Esophagus muscularis mucosa (tissue), 4 donors: ENCODE measurements around the gene UBE2G2. TPM values are rescaled to one million over a fixed set of nuclear protein-coding genes. Genes with fewer than 3 reads are reported as not detected.

Experiments
- DNase-seq: peaks from one replicate; pipeline ENCODE4 v3.0.0-alpha.2; 2017; ENCODE audit errors: extremely low spot score
- H3K27ac ChIP-seq, 4 donors: fragments of 200-600 bp; sonication (generic); replicated peaks in 1 of 4; 1 replicate in 3 of 4; 2 replicates in 1 of 4; pipeline ENCODE4 v1.5.1; 2016 to 2019; ENCODE audit warnings: mild to moderate bottlenecking in 1 of 4
- H3K27me3 ChIP-seq, 4 donors: fragments of 200-600 bp; sonication (generic); one replicate each; pipeline versions ENCODE4 v1.5.1 to v1.6.0; 2016 to 2019
- H3K36me3 ChIP-seq, 4 donors: fragments of 200-600 bp; sonication (generic); one replicate each; pipeline ENCODE4 v1.5.1; 2016 to 2019
- H3K4me1 ChIP-seq, 4 donors: fragments of 200-600 bp; sonication (generic); one replicate each; pipeline ENCODE4 v1.5.1; 2016 to 2019
- H3K4me3 ChIP-seq, 4 donors: fragments of 200-600 bp; sonication (generic); 1 replicate in 2 of 4; 2 replicates in 2 of 4; pipeline ENCODE4 v1.5.1; 2016 to 2019; ENCODE audit warnings: mild to moderate bottlenecking in 4 of 4, moderate library complexity in 1 of 4
- H3K9me3 ChIP-seq, 4 donors: fragments of 200-600 bp; sonication (generic); 1 replicate in 3 of 4; 2 replicates in 1 of 4; pipeline ENCODE4 v1.5.1; 2016 to 2019
- EP300 ChIP-seq: sonication (generic); formaldehyde crosslinking; IDR thresholded peaks from one replicate; pipeline ENCODE4 v1.6.1; 2017; ENCODE audit warnings: antibody characterized with exemption
- POLR2A ChIP-seq: fragments of 450-650 bp; IDR thresholded peaks from one replicate; pipeline ENCODE4 v1.6.1; 2017; ENCODE audit warnings: antibody characterized with exemption, moderate library complexity, mild to moderate bottlenecking, low read depth
- POLR2AphosphoS5 ChIP-seq, 2 donors: sonication (generic); formaldehyde crosslinking; IDR thresholded peaks; one replicate each; pipeline ENCODE4 v1.6.1; 2017; ENCODE audit warnings: antibody characterized with exemption in 2 of 2
- WGBS: methylation state at CpG from one replicate; pipeline ENCODE4 v1.1.5; 2018; 5-methylcytosine and 5-hydroxymethylcytosine counted together
- intact Hi-C: fragments of 100-400 bp; cut with DNase I; formaldehyde crosslinking; loops from one replicate; pipeline ENCODE4 v1.15.1; 2023
- total RNA-seq, 4 donors: library from RNA; depleted of rRNA; stranded (reverse); fragments of >200 nt; gene quantifications; one replicate each; pipeline versions ENCODE4 v1.1.0 to v1.2.1, GENCODE V29; 2016
- TF ChIP-seq, protein P1 (sequence below), 3 experiments: fragments of 200-600 bp in 2 of 3; fragments of 450-650 bp in 1 of 3; sonication (generic) in 2 of 3; IDR thresholded peaks; one replicate each; pipeline ENCODE4 v1.5.1; 2017 to 2019; ENCODE audit warnings: antibody characterized with exemption in 3 of 3, mild to moderate bottlenecking in 2 of 3, moderate library complexity in 1 of 3

The UBE2G2 gene
- total RNA-seq, 4 donors from 2014 or later, result 74.4 to 174 (median 81.7) TPM

DNA sequence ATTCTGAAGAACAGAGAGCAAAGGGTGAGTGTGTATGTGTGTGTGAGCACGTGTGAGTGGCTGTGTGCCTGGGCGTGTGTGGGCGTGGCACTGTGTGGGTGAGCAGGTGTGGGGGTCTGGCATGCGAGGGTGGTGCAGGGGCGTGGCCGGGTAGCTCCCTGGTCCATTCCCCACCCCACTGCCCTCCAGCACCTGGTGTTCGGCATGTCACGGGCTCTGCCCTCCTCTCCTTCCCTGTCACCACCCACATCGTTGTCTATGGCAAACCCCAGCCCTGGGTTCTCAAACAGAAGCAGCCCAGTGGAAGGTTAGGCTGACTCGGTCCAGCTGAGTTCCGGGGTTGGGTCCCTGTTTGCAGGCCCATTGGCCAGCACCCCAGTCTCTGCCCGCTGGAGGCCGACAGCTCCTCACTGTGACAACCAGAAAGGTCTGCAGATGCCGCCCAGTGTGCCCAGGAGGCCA is 39.8 kb downstream of the UBE2G2 start:
- H3K27ac ChIP-seq, result no peak overlapping the region
- intact Hi-C loops, result no loop called here
- H3K36me3 ChIP-seq, result no peaks in the 10 kb centered on the region
- H3K9me3 ChIP-seq, result no peaks in the 10 kb centered on the region
- 85% methylated on average over 13 of the region's 14 CpGs for WGBS
- peaks cover 0 to 2% (median 0%) of the 10 kb centered on the region in 4 donors for H3K4me1 ChIP-seq
- H3K4me3 ChIP-seq, result no peak overlapping the region
- DNase-seq, result no peak
- H3K27me3 ChIP-seq, result peaks cover 0 to 4% (median 0%) of the 10 kb centered on the region in 4 donors
- no peak for TF ChIP-seq POLR2AphosphoS5 (IDR thresholded peaks at IDR 0.05)
- TF ChIP-seq, protein P1, sequence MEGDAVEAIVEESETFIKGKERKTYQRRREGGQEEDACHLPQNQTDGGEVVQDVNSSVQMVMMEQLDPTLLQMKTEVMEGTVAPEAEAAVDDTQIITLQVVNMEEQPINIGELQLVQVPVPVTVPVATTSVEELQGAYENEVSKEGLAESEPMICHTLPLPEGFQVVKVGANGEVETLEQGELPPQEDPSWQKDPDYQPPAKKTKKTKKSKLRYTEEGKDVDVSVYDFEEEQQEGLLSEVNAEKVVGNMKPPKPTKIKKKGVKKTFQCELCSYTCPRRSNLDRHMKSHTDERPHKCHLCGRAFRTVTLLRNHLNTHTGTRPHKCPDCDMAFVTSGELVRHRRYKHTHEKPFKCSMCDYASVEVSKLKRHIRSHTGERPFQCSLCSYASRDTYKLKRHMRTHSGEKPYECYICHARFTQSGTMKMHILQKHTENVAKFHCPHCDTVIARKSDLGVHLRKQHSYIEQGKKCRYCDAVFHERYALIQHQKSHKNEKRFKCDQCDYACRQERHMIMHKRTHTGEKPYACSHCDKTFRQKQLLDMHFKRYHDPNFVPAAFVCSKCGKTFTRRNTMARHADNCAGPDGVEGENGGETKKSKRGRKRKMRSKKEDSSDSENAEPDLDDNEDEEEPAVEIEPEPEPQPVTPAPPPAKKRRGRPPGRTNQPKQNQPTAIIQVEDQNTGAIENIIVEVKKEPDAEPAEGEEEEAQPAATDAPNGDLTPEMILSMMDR (IDR thresholded peaks at IDR 0.05), result no peak
- TF ChIP-seq EP300, result no peak
- TF ChIP-seq POLR2A, result no peak

GRCh38 chr21:44761011-44761729 is 40.5 kb downstream of the UBE2G2 start:
- peaks cover 0 to 2% (median 0%) of the 10 kb centered on the region in 4 donors for H3K4me1 ChIP-seq
- intact Hi-C loops, result no loop called here
- no peaks in the 10 kb centered on the region for H3K9me3 ChIP-seq
- no peak overlapping the region for H3K27ac ChIP-seq
- H3K4me3 ChIP-seq, result no peak overlapping the region
- TF ChIP-seq EP300, result no peak
- TF ChIP-seq POLR2A, result no peak
- TF ChIP-seq, protein P1 (IDR thresholded peaks at IDR 0.05), result no peak
- TF ChIP-seq POLR2AphosphoS5 (IDR thresholded peaks at IDR 0.05), result no peak
- no peak for DNase-seq
- H3K36me3 ChIP-seq, result no peaks in the 10 kb centered on the region
- peaks cover 0 to 4% (median 0%) of the 10 kb centered on the region in 4 donors for H3K27me3 ChIP-seq
- 62% methylated on average over 21 of the region's 21 CpGs for WGBS

DNA sequence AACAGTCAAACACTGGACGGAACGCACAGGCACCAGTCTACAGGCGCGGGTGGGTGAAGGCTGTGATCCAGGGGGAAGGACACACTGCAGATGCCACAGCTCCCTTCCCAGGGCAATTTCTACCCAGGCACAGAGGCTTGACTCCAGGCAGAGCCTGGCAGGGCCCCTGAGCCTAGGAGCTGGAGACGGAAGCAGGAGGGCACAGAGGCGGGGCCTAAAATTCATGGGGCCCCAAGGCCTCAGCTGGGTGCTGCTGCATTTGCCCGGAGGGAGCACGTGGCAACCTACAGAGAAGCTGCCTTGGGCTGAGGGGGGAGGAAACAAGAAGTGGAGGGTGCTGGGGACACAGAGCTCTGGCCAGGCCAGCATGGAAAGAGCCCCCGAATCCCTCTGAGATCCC is 41.2 kb downstream of the UBE2G2 start:
- intact Hi-C loops, result no loop called here
- Histone ChIP-seq H3K4me3 (no peak overlapping the region), H3K36me3 (no peaks in the 10 kb centered on the region), H3K27me3 (peaks cover 0 to 4% (median 0%) of the 10 kb centered on the region in 4 donors), H3K4me1 (peaks cover 0 to under 1% (median 0%) of the 10 kb centered on the region in 4 donors), H3K9me3 (no peaks in the 10 kb centered on the region), H3K27ac (no peak overlapping the region)
- 87% methylated on average over 9 of the region's 9 CpGs for WGBS
- TF ChIP-seq, protein P1 (IDR thresholded peaks at IDR 0.05), result no peak
- TF ChIP-seq EP300 (no peak), POLR2A (no peak), POLR2AphosphoS5 (IDR thresholded peaks at IDR 0.05) (no peak)
- no peak for DNase-seq

GRCh38 chr21:44759628-44760285 is 41.9 kb downstream of the UBE2G2 start:
- DNase-seq, result no peak
- Histone ChIP-seq H3K4me3 (no peak overlapping the region), H3K36me3 (no peaks in the 10 kb centered on the region), H3K4me1 (no peaks in the 10 kb centered on the region), H3K27ac (no peak overlapping the region), H3K9me3 (peaks cover 0 to 5% (median 0%) of the 10 kb centered on the region in 4 donors), H3K27me3 (peaks cover 0 to 4% (median 0%) of the 10 kb centered on the region in 4 donors)
- TF ChIP-seq EP300, result no peak
- TF ChIP-seq, protein P1 (IDR thresholded peaks at IDR 0.05), result no peak
- TF ChIP-seq POLR2A, result no peak
- no peak for TF ChIP-seq POLR2AphosphoS5 (IDR thresholded peaks at IDR 0.05)
- WGBS, result 97% methylated on average over 16 of the region's 22 CpGs
- intact Hi-C loops, result no loop called here
